A673 (cell line): ENCODE results near the gene CCDC12.

ENCODE experiments used
- CTCF ChIP-seq: fragments of 300-800, 200-600 bp; sonication (generic); conservative IDR thresholded peaks from 2 replicates; pipeline ENCODE4 v1.5.1; 2017; ENCODE audit warnings: low read depth, mild to moderate bottlenecking, antibody characterized with exemption, low read length, moderate library complexity, mixed read lengths
- EZH2 ChIP-seq: fragments of 200-600 bp; sonication (generic); IDR thresholded peaks from 2 replicates; pipeline ENCODE4 v1.6.1; 2017; ENCODE audit warnings: borderline replicate concordance, low read depth, mild to moderate bottlenecking, mixed read lengths, antibody characterized with exemption, low read length; ENCODE audit not compliant: poor library complexity, severe bottlenecking

- TF ChIP-seq CTCF, result no peak
- TF ChIP-seq EZH2, result no peak
Measured at GRCh38 chr3:46873521-46873920, 103.0 kb downstream of the CCDC12 start.
